Measurements from ENCODE around the gene TTLL8. TPM values are rescaled to one million over a fixed set of nuclear protein-coding genes. Genes with fewer than 3 reads are reported as not detected.

The TTLL8 gene
- total and polyA plus RNA-seq, 2 donors (not counting 3 experiments of a cell fraction or from before 2014, with no cell fraction given), result not detected

GRCh38 chr22:50044485-50045118 lies 13.5 kb downstream of the TTLL8 start:
- Histone ChIP-seq H3K27me3 (ENCODE audit: control insufficient read depth in 2 of 2, insufficient read depth in 2 of 2, low read length in 2 of 2) (no peaks in the 10 kb centered on the region), H3K4me2 (ENCODE audit: insufficient read depth, low read length) (no peak overlapping the region), H3K27ac (ENCODE audit: insufficient read depth, low read depth, low read length) (no peak overlapping the region), H3K9me3 (replicated peaks; ENCODE audit: control insufficient read depth, insufficient read depth, low read length) (no peaks in the 10 kb centered on the region), H4K20me1 (replicated peaks; ENCODE audit: control insufficient read depth, extremely low read depth, insufficient read depth, low read length) (no peaks in the 10 kb centered on the region), H3K79me2 (ENCODE audit: control insufficient read depth, insufficient read depth, low read length) (no peaks in the 10 kb centered on the region), H3K9me1 (replicated peaks; ENCODE audit: control insufficient read depth, extremely low read depth, insufficient read depth, low read length) (no peaks in the 10 kb centered on the region), H3K4me1 (ENCODE audit: control insufficient read depth, extremely low read depth, insufficient read depth, low read length) (no peaks in the 10 kb centered on the region), H2AFZ (ENCODE audit: low read depth, low read length) (no peak overlapping the region), H3K36me3 (ENCODE audit: control insufficient read depth in 2 of 2, extremely low read depth in 1 of 2, insufficient read depth in 2 of 2, low read length in 2 of 2) (no peaks in the 10 kb centered on the region), H3K4me3 (replicated peaks in 1 of 3; ENCODE audit: insufficient read depth in 1 of 3, low read depth in 1 of 3, low read length in 3 of 3) (no peak overlapping the region), H3K9ac (replicated peaks; ENCODE audit: extremely low read depth, insufficient read depth, low read length) (no peak overlapping the region)
- ChIA-PET POLR2A (no interaction called here), CTCF (no interaction called here)
- no peak for DNase-seq (ENCODE audit: low read depth, low spot score)
- intact Hi-C loops (cut with micrococcal nuclease), result no loop called here
- dilution Hi-C loops (cut with MboI; ENCODE audit: extremely low pct_ligation_motif_present, low sequenced_read_pairs), result no loop called here
- no peak for FAIRE-seq
- BruUV-seq (replicated peaks), result no TSS peak
- TF ChIP-seq POLR2A (IDR thresholded peaks at IDR 0.05; ENCODE audit: low read depth, low read length), result no peak
- no peak for TF ChIP-seq GATA2 (IDR thresholded peaks at IDR 0.05; ENCODE audit: insufficient read depth, insufficient read length, low read depth, low read length)
- no peak for TF ChIP-seq MAX (IDR thresholded peaks at IDR 0.05; ENCODE audit: insufficient read depth, insufficient read length)
- TF ChIP-seq FOS (IDR thresholded peaks at IDR 0.05; ENCODE audit: borderline replicate concordance, insufficient read depth, low read length), result no peak
- no peak for TF ChIP-seq CTCF (IDR thresholded peaks at IDR 0.05; ENCODE audit: extremely low read depth in 1 of 2, insufficient read depth in 1 of 2, low read depth in 1 of 2, low read length in 2 of 2)
- no peak for TF ChIP-seq POLR2AphosphoS5 (IDR thresholded peaks at IDR 0.05; ENCODE audit: insufficient read depth, low read depth, low read length)
- no peak for TF ChIP-seq EZH2 (IDR thresholded peaks at IDR 0.05; ENCODE audit: borderline replicate concordance, low read depth, low read length, severe bottlenecking)
- TF ChIP-seq JUN (IDR thresholded peaks at IDR 0.05; ENCODE audit: borderline replicate concordance, insufficient read depth, insufficient read length, low read depth), result no peak
- no peak for TF ChIP-seq MYC (IDR thresholded peaks at IDR 0.05; ENCODE audit: low read depth, low read length)
